ENCODE measurements around the gene EXOSC3.
"Not testable (repeated sequence)": the region's sequence is repeated elsewhere in the genome, so short reads cannot be mapped to it uniquely, and the experiment has no call there.

EXOSC3 gene

DNA sequence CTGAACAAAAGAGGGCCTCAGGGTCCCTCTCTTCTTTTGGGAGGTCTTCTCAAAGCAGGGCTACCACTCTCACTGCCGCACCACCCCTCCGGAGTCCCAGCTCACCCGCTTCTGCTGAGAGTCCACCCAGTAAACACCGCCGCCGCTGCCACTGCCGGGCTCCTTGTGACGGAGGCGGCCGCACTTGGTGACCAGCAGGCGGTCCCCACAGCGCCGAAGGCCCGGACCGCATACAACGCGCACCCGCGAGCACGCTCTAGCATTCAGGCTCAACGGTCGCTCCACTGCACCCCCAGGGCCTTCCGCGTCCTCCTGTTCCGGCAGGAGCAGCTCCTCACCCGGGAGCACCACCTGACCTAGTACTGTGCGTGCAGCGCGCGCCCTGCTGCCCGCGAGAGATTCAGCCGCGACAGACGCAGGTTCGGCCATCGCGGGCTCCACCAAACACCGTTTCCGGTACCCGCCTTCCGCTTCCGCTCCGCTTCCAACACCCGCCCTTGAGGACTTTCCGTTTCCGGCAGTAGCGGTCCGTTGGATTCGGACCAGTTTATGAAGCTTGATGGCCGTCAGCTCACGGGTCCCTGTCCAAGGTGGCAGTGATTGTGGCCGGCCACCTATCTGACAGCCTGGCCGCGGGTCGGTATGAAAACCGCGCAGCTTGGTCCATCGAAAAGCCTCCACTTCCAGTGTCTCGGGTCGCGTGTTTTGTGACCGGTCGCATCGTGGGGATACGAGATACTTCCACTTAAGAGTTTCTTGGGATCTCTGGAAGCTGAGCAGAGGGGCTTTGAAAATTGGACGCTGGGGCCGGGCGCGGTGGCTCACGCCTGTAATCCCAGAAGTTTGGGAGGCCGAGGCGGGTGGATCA, at the start of gene EXOSC3:
EXOSC3 (minus strand) TSS at position 449 of the 868 bp plus-strand sequence; CDS start at position 429, 20 bp downstream.
- peak; percentile 13 to 90 (median 80) for DNase-seq

- DNase-seq: no peak
Observed at GRCh38 chr9:37827483-37828165, 42.8 kb upstream of the EXOSC3 start.

GRCh38 chr9:37825174-37825573, 40.3 kb upstream of the EXOSC3 start:
- not testable (repeated sequence) for DNase-seq

- DNase-seq: no peak
Observed at GRCh38 chr9:37820142-37820541, 35.3 kb upstream of the EXOSC3 start.

- no peak for DNase-seq
Observed at GRCh38 chr9:37818849-37819248, 34.0 kb upstream of the EXOSC3 start.

- DNase-seq: no peak
Observed at GRCh38 chr9:37812773-37813379, 28.0 kb upstream of the EXOSC3 start.

- no peak for DNase-seq
Observed at GRCh38 chr9:37811906-37812476, 27.1 kb upstream of the EXOSC3 start.

DNA sequence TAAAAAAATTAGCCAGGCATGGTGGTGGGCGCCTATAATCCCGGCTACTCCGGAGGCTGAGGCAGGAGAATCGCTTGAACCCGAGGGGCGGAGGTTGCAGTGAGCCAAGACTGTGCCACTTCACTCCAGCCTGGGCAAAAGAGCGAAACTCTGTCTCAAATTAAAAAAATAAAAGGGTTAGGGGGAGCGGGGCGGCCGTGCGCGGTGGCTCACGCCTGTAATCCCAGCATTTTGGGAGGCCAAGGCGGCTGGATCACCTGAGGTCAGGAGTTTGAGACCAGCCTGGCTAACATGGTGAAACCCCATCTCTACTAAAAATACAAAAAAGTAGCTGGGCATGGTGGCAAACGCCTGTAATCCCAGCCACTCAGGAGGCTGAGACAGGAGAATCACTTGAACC, 24.8 kb upstream of the EXOSC3 start:
- DNase-seq: not testable (repeated sequence)

- no peak for DNase-seq
Observed at GRCh38 chr9:37806271-37806670, 21.4 kb upstream of the EXOSC3 start.

GRCh38 chr9:37801959-37802711, 17.3 kb upstream of the EXOSC3 start:
- no peak for DNase-seq

GRCh38 chr9:37801287-37801850, 16.5 kb upstream of the EXOSC3 start:
- peak in 1 of 14 donors; percentile 25 for DNase-seq

- peak; percentile 32 to 91 (median 80) for DNase-seq
Observed at GRCh38 chr9:37800631-37801286, 15.9 kb upstream of the EXOSC3 start, which contains the start of gene DCAF10. DCAF10 (plus strand) TSS chr9:37800797; CDS start chr9:37800867, 70 bp downstream.

GRCh38 chr9:37798677-37799076, 13.8 kb upstream of the EXOSC3 start:
- DNase-seq: no peak

DNA sequence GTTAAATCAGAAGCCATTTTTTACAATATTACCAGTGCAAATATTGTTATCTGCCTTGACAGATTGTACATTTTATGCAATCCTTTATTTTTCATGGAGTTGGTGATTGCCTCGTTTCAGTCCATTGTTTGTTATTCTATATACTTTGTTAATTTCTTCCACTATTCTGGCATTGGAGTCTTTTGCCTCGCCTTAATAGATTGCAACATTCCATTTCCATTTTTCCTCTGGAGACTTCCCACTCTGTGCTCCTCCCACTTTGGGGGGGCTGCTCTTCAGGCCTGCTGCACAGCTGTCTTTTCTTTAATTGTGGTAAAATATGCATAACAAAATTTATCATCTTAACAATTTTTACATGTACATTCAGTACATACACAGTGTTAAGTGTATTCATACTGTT, 11.4 kb upstream of the EXOSC3 start:
- DNase-seq: no peak

DNA sequence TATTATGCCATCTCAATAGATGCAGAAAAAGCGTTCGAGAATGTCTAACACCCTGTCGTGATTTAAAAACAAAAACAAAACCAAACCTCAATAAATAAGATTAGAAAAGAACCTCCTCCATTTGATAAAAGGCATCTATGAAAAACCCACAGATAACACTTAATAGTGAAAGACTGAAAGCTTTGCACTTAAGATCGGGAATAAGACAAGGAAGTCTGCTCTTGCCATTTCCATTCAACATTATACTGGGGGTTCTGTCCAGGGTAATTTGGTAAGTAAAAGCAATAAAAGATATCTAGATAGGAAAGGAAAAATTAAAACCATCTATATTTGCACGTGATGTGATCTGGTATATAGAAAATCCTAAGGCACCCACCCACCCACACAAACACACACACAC, 7.3 kb upstream of the EXOSC3 start:
- no peak for DNase-seq

GRCh38 chr9:37790096-37790495, 5.2 kb upstream of the EXOSC3 start:
- no peak for DNase-seq

- DNase-seq: no peak
Observed at GRCh38 chr9:37788332-37788731, 3.5 kb upstream of the EXOSC3 start.

- DNase-seq: no peak
Observed at GRCh38 chr9:37787059-37787458, 2.2 kb upstream of the EXOSC3 start.

GRCh38 chr9:37784291-37784615, 611 bp downstream of the EXOSC3 start:
- no peak for DNase-seq

DNA sequence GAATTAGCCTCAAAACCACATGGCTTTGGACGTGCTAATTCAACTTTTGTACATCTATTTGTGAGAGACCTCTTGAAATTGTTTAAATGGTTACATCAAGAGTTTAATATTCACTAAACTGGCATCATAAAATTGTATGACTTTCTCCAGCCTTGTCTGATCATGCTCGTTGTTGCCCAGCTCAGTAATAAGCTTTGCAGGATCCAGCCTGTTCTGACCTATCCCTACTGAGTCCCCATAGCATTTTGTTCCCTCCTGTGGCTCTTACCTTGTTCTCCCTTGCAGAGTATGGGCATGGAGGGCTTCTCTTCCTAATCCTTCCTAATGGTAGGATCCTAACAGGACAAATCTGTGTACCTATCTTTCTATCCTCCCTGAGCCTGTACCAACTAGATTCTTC, 6.3 kb downstream of the EXOSC3 start:
- DNase-seq: no peak

GRCh38 chr9:37776328-37776727, 8.5 kb downstream of the EXOSC3 start:
- no peak for DNase-seq
